Islet precursor cell (in vitro differentiated cells): ENCODE results near the gene RBP4.

Experiments
- DNase-seq: peaks from one replicate; pipeline ENCODE4 v3.0.0-alpha.2; 2018

The RBP4 gene

DNA sequence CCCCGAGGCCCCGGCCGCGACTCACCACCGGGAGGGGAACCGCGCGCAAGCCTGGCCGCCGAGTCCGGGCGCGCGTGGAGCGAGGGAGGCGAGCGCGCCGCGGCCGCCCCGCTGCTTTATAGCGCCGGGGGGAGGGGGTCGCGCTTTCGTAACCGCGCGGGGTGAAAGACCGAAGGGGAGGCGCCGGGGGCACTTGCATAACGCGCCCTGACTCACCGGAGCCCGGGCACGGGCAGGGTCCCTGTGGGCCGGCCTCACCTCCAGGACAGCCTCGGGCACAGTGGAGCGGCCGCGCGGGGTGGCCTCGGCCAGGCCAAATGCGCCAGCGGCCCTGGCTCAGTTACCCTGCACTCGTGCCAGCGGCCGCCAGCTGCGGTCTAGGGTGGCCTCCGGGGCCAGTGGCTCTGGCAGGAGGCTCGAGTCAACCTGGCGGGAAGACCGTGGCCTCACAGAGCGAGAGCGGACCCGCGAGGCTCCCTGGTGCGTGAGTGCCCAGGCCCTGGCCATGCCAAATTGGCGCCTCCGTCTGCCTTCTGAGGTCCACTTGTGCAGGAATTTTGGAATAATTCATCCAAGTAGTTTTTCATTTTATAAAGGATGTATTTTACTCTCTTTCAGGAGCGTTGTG lies at the start of gene RBP4:
TSS of gene RBP4 (minus strand) at position 90 of the 628 bp plus-strand sequence. CDS start 207 bp downstream, outside the sequence.
- DNase-seq: peak; percentile 67

DNA sequence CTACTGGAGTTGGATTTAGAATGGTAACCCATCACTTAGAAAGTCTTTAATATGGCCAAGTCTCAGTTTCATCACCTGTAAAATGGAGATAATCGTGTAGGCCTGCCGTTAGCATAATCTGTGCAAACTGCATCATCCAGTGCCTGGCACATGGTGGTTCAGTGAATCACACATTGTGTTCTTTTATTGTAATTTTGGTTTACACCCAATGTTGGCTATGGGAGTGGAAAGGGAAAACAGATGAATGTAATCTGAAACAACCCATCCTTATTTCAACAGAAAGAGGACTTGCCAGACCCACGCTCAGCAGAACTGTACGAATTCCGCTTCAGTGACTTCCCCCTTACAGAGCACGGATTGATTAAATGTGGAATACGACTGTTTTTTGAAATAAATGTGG lies 38.8 kb upstream of the RBP4 start:
- no peak for DNase-seq

DNA sequence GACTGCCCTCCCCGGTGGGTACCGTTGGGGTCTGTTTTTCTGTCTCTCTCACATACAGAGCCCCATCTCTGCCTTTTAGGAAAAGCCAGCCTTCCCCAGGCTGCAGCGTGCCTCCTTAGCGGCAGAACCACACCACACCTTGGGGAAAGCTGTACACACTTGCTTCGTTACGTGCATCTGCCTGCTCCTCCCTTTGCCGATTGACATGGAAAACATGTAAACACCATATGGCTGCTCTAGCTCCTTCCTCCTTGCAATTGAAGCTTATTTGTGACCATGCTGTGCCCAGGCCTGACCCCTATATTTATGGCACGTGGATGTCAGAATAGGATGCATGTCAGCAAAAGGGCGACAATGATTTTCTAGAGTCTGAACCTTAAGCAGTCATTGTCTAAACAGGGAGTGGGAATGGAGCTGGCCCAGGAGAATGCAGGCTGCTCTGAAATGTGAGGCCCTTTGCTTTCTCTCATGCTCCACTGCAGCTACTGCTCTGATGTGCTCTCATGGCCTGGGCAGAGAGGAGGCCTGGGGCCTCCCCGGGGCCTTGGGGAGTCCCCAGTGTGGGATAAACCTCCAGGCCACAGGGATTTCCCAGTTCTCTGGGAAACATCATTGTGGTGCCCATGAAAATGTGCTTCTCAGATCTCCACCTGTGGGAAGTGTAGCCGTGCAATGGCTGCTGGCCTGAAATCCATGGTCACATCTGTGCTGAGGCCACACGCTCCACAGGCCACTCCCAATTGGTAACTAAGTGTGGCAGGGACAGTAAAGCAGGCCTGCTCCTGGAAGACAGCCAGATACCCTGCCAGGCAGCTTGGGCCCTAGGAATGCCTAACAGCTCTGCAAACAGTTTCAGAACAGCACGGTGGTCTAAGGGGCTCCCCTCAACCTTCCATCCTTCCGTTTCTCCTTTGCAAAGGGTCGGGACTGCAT lies 29.9 kb upstream of the RBP4 start:
- no peak for DNase-seq

DNA sequence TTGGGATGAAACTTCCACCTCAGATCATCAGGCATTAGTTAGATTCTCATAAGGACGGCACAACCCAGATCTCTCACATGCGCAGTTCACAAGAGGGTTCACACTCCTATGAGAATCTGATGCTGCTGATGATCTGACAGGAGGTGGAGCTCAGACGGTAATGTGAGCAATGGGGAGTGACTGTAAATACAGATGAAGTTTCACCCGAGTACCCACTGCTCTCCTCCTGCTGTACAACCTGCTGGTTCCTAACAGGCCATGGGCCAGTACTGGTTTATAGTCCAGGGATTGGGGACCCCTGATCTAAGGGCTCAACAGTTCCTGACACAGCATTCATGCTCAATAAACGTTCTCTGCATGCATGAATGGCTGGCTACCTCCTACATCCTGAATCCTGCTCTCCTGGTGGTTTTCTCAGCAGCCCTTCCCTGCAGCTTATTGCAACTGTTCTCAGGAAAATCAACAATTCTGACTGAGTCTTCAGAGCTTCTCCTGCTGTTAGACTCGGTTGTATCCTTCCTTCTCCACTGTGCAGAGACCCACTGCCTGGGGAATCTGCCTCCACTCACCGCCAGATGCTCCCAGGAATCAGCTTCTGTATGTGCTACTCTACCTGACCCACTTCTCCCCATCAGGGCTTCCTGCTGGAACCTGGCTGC lies 28.7 kb upstream of the RBP4 start:
- no peak for DNase-seq

DNA sequence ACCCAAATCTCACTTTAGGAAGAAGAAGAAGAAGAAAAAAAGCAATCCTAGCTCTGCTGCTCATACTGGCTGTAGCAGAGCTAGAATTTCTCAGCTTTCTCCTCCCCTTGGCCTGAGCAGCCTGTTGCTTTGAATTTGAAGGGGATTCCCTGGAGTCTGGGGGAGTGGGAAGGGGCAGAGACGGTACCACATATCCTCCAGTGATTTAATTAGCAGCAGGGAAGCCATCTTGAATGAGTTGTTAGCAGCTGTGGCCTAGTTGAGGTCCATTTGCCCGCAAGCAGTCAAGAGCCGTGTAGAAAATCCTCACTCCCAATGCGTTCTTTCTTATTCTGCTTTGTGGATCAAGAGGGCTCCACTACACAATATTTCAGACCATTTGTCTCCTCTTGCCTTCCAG lies 27.8 kb upstream of the RBP4 start:
- DNase-seq: no peak

DNA sequence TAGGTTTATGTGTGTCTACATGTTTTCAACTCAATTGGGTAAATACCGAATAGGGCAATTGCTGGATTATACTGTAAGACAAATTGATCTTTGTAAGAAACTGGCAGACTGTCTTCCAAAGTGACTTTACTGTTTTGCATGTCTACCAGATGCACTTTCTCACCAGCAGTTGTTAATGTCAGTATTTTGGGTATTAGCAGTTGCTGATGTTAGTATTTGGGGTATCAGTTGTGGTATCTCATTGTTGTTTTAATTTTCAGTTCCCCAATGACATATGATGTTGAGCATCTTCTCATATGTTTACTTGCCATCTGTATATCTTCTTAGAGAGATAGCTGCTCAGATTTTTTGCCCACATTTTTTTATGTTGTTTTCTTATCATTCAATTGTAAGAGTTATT lies 21.9 kb upstream of the RBP4 start:
- no peak for DNase-seq

DNA sequence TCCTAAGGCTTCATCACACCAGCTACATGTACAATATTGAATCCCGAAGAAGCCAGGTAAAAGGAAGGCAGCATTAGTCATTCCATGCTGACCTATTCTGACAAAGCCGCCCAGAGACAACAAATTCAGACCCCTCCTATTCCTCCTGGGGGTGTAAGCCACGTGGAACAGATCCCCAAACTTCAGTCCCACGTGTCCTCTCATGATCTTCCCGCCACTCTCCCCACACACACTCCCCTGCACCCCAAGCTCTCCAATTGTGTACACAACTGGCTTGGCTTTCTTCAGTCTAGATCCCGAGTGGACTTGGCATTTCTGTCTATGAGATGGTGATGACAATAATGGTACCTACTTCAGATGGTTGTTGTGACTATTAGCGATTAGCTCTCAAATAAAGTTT lies 19.9 kb upstream of the RBP4 start:
- no peak for DNase-seq

GRCh38 chr10:93615576-93616235 lies 14.7 kb upstream of the RBP4 start:
- DNase-seq: no peak

DNA sequence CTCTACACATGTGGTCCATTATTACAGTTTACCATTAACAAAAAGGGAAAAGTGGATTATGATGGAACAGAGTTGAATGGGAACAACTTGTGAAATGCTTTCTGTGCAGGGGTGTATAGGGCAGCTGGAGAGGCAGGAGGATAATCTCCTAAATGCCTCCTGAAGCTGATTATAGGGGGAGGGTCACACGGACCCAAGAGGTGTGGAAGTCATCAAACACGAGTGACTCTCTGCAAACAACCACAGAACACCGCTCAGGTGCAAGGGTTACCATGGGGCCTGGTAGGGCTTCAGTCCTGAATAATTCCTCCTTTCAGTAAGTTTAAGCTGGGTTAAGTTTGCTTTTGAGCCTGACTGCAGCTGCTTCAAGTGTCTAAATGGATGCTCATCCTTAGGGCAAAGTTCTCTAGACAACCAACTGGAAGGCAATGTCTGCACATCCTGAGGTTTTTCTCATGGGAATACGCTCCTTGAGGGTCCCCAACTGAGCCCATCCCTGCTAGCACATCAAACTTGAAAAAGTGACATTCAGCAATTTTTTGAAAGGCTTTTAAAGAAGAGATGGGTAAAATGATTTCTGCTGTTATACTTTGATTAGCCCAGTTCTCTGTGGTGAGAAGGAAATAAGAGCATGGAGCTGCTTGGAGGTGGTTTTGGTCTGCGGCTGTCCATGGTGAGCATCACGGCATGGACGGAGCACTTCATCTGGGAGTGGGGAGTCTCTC lies 13.2 kb upstream of the RBP4 start:
- peak; percentile 18 for DNase-seq

- peak; percentile 6 for DNase-seq
Measured at GRCh38 chr10:93613126-93613525, 12.1 kb upstream of the RBP4 start.

- no peak for DNase-seq
Measured at GRCh38 chr10:93612311-93612710, 11.3 kb upstream of the RBP4 start, which contains the start of gene PDE6C. PDE6C (plus strand) TSS chr10:93612537; CDS start chr10:93612726, 189 bp downstream.

DNA sequence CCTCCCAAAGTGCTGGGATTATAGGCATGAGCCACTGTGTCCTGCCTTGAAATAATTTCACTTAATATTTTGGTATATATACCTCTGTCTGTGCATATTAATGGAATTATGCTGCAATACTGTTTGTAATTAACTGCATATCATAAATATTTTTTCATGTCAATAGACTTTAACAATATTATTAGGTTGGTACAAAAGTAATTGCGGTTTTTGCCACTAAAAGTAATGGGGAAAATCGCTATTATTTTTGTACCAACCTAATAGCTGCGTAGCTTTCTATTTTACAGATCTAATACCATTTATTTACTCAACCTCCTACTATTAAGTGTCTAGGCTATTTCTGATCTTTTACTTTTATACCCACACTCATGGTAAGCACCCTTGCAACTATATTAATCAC lies 7.4 kb upstream of the RBP4 start:
- DNase-seq: no peak

DNA sequence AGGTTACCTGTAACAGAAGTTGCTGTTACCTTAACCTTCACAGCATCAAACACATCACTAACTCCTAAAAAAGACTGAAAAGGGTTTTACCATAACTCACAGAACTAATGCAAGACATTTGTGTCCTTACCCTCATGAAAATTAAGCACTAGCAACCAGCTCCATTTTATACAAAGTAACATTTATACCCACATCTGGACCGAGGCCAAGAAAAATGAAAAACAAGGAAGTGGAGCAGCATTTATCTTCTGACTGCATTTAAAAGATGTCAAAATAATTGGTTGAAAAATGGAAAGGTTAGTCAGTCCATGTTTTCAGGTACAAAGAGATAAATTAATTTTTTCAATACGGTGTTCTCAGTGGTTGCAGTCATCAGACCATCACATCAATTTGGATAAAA lies 3.1 kb upstream of the RBP4 start:
- no peak for DNase-seq

GRCh38 chr10:93603023-93603422 lies 2.0 kb upstream of the RBP4 start:
- no peak for DNase-seq

- DNase-seq: no peak
Measured at GRCh38 chr10:93601774-93602162, 733 bp upstream of the RBP4 start.

DNA sequence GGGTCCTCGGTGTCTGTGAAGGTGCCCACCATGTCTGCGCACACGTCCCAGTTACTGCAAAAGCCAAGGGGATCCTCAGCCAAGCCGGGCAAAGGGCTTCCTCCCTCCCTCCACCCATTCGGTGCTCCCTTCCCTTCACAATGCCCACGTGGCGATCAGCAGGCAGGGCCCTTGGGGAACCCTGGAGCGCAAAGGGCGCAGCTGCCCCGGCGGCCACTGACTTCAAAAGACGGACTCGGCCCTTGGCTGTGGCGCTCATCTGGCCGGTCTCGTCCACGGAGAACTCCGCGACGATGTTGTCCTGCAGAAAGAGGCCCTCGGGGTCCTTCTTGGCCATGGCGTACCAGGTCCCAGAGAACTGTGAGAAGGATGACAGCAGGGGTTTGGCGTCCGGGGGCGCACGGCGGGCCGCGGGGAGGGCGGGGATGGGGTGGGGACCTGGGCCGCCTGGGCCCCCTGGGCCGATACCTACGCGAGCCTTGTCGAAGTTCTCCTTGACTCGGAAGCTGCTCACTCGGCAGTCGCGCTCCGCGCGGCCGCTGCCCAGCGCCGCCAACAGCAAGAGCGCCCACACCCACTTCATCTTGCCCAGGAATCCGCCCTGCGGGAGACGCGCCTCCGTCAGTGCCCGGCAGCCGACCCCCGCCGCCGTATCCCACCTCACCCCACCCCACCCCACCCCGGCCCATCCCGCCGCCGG lies 439 bp downstream of the RBP4 start:
- peak; percentile 73 for DNase-seq

DNA sequence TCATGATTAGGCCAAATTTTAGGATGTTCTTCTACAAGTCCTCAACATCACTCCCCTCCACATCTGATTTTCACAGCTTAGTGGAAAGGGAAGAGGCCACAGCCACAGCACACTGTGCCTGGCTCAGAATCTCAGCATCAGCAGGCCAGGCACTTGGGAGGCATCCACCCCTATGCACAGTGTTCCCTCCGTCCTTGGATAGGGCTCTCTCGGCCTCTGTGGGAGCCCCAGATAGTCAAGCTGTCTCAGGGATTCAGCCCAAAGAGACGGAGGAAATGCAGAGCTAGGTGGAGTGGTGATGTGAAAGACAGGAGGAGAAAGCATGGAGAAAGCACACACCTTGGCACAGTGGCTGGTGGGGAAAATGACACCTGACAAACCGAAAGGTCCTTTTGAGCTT lies 1.3 kb downstream of the RBP4 start:
- DNase-seq: peak; percentile 42

- DNase-seq: peak; percentile 21
Measured at GRCh38 chr10:93599335-93599734, 1.7 kb downstream of the RBP4 start.

GRCh38 chr10:93598157-93598556 lies 2.9 kb downstream of the RBP4 start:
- DNase-seq: peak; percentile 24

DNA sequence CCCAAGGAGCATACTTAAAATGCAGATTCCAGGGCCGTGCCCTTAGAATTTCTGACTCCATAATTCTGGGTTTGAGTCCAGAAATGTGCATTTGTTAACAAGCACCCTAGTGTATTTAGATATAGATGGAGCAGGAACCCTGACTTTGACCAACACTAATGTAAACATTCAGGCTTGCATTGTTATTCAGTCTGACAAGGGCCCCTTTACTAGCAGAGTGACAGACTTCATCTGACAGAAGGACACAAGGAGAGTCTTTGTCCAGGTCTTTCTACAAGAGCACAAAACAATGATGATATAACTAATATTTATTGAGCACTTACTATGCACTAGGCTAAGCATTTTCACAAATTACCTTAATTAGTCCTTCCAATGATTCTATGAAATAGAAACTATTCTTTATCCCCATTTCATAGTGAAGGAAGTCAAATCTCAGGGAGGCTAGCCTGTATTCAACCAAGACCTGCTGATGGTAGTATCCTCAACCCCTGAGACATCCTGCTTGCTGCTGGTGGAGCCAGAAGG lies 3.9 kb downstream of the RBP4 start:
- DNase-seq: no peak

DNA sequence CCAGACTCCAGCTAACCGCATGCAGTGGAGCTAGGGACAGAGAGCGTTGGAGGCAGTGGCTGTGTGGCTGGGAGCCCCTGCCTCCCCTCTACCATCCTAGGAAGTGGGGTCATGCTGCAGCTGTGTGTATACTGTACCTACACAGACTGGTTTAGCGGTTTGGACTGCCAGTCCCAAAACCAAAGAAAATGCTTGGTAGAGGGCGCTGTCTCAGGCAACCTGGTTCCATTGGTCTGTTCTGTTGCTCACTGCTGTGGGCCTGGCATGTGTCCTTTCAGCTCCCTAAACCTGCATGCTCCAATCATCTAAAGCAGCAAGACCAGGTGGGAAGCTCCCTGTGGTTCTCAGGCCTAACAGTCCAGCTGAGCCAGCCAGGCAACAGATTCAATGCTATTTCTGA lies 4.5 kb downstream of the RBP4 start:
- DNase-seq: peak; percentile 74
